Effector memory CD4-positive, alpha-beta T cell (primary cell): ENCODE results near the gene PTPRT.

Experiments used
- DNase-seq, 3 donors: peaks; one replicate each; pipeline ENCODE4 v3.0.0-alpha.2; 2020
- H3K27ac ChIP-seq: 2 replicates; pipeline ENCODE4 v1.7.0; 2013; ENCODE audit warnings: mild to moderate bottlenecking, low read length, moderate library complexity; ENCODE audit not compliant: insufficient read depth, poor library complexity, severe bottlenecking
- H3K27me3 ChIP-seq: replicated peaks from 2 replicates; pipeline ENCODE4 v1.7.0; 2013; ENCODE audit warnings: mild to moderate bottlenecking, low read length; ENCODE audit not compliant: insufficient read depth, control insufficient read depth, poor library complexity, severe bottlenecking
- H3K36me3 ChIP-seq: 2 replicates; pipeline ENCODE4 v1.7.0; 2013; ENCODE audit warnings: mild to moderate bottlenecking, low read length, moderate library complexity; ENCODE audit not compliant: control insufficient read depth, insufficient read depth
- H3K4me1 ChIP-seq: 2 replicates; pipeline ENCODE4 v1.7.0; 2013; ENCODE audit warnings: low read length, mild to moderate bottlenecking; ENCODE audit not compliant: control insufficient read depth, insufficient read depth, poor library complexity, severe bottlenecking
- H3K4me3 ChIP-seq: 2 replicates; pipeline ENCODE4 v1.7.0; 2013; ENCODE audit warnings: low read length, low read depth, mild to moderate bottlenecking; ENCODE audit not compliant: insufficient read depth, poor library complexity, severe bottlenecking
- H3K9me3 ChIP-seq: 2 replicates; pipeline ENCODE4 v1.7.0; 2013; ENCODE audit warnings: mild to moderate bottlenecking, low read length, moderate library complexity; ENCODE audit not compliant: control insufficient read depth

PTPRT gene

GRCh38 chr20:42067174-42067573, 1122.5 kb downstream of the PTPRT start:
- H3K27me3 ChIP-seq, result no peaks in the 10 kb centered on the region
- no peak overlapping the region for H3K4me3 ChIP-seq
- H3K4me1 ChIP-seq, result no peaks in the 10 kb centered on the region
- H3K27ac ChIP-seq, result no peak overlapping the region
- no peaks in the 10 kb centered on the region for H3K9me3 ChIP-seq
- H3K36me3 ChIP-seq, result no peaks in the 10 kb centered on the region
- no peak for DNase-seq

- no peak overlapping the region for H3K4me3 ChIP-seq
- DNase-seq, result no peak
- H3K4me1 ChIP-seq, result no peaks in the 10 kb centered on the region
- H3K27ac ChIP-seq, result no peak overlapping the region
- no peaks in the 10 kb centered on the region for H3K36me3 ChIP-seq
- no peaks in the 10 kb centered on the region for H3K9me3 ChIP-seq
- H3K27me3 ChIP-seq, result no peaks in the 10 kb centered on the region
Measured at GRCh38 chr20:42063141-42063540, 1126.6 kb downstream of the PTPRT start.

GRCh38 chr20:42053350-42053749, 1136.4 kb downstream of the PTPRT start:
- no peaks in the 10 kb centered on the region for H3K9me3 ChIP-seq
- no peak for DNase-seq

GRCh38 chr20:42051921-42052320, 1137.8 kb downstream of the PTPRT start:
- no peaks in the 10 kb centered on the region for H3K27me3 ChIP-seq
- H3K36me3 ChIP-seq, result no peaks in the 10 kb centered on the region
- no peak for DNase-seq
- no peak overlapping the region for H3K27ac ChIP-seq
- H3K4me3 ChIP-seq, result no peak overlapping the region
- H3K9me3 ChIP-seq, result no peaks in the 10 kb centered on the region
- no peaks in the 10 kb centered on the region for H3K4me1 ChIP-seq

More at GRCh38 chr20:42053350-42053749, 1136.4 kb downstream of the PTPRT start:
- no peaks in the 10 kb centered on the region for H3K4me1 ChIP-seq
- no peaks in the 10 kb centered on the region for H3K36me3 ChIP-seq
- H3K27me3 ChIP-seq, result no peaks in the 10 kb centered on the region
- no peak overlapping the region for H3K27ac ChIP-seq
- H3K4me3 ChIP-seq, result no peak overlapping the region

GRCh38 chr20:42046371-42047085, 1143.2 kb downstream of the PTPRT start:
- no peaks in the 10 kb centered on the region for H3K9me3 ChIP-seq
- no peak overlapping the region for H3K27ac ChIP-seq
- H3K36me3 ChIP-seq, result no peaks in the 10 kb centered on the region
- H3K4me3 ChIP-seq, result no peak overlapping the region
- no peak for DNase-seq
- no peaks in the 10 kb centered on the region for H3K27me3 ChIP-seq
- no peaks in the 10 kb centered on the region for H3K4me1 ChIP-seq

- Histone ChIP-seq H3K4me1 (no peaks in the 10 kb centered on the region), H3K36me3 (no peaks in the 10 kb centered on the region), H3K27me3 (no peaks in the 10 kb centered on the region), H3K4me3 (no peak overlapping the region), H3K27ac (no peak overlapping the region), H3K9me3 (no peaks in the 10 kb centered on the region)
- no peak for DNase-seq
Measured at GRCh38 chr20:42043921-42044320, 1145.8 kb downstream of the PTPRT start.

GRCh38 chr20:42041000-42041565, 1148.6 kb downstream of the PTPRT start:
- no peaks in the 10 kb centered on the region for H3K27me3 ChIP-seq
- no peaks in the 10 kb centered on the region for H3K9me3 ChIP-seq
- no peaks in the 10 kb centered on the region for H3K4me1 ChIP-seq
- no peak overlapping the region for H3K4me3 ChIP-seq
- DNase-seq, result no peak
- H3K27ac ChIP-seq, result no peak overlapping the region
- no peaks in the 10 kb centered on the region for H3K36me3 ChIP-seq

GRCh38 chr20:42027746-42028268, 1161.9 kb downstream of the PTPRT start:
- H3K27ac ChIP-seq, result no peak overlapping the region
- no peak for DNase-seq

GRCh38 chr20:42026599-42026998, 1163.1 kb downstream of the PTPRT start:
- DNase-seq, result no peak
- Histone ChIP-seq H3K36me3 (no peaks in the 10 kb centered on the region), H3K27me3 (no peaks in the 10 kb centered on the region), H3K9me3 (no peaks in the 10 kb centered on the region), H3K4me1 (no peaks in the 10 kb centered on the region), H3K27ac (no peak overlapping the region), H3K4me3 (no peak overlapping the region)

More at GRCh38 chr20:42027746-42028268, 1161.9 kb downstream of the PTPRT start:
- H3K4me3 ChIP-seq, result no peak overlapping the region
- H3K36me3 ChIP-seq, result no peaks in the 10 kb centered on the region
- no peaks in the 10 kb centered on the region for H3K4me1 ChIP-seq
- no peaks in the 10 kb centered on the region for H3K27me3 ChIP-seq
- no peaks in the 10 kb centered on the region for H3K9me3 ChIP-seq

GRCh38 chr20:42024653-42025052, 1165.1 kb downstream of the PTPRT start:
- H3K27ac ChIP-seq, result no peak overlapping the region
- H3K4me1 ChIP-seq, result no peaks in the 10 kb centered on the region
- H3K27me3 ChIP-seq, result no peaks in the 10 kb centered on the region
- no peaks in the 10 kb centered on the region for H3K36me3 ChIP-seq
- no peak for DNase-seq
- H3K9me3 ChIP-seq, result no peaks in the 10 kb centered on the region
- H3K4me3 ChIP-seq, result no peak overlapping the region
